GM19351 (cell line): ENCODE results near the gene ROR2.

Experiments
- ATAC-seq: cut with Tn5 transposase; IDR thresholded peaks from one replicate; pipeline ENCODE4 v1.9.1; 2021; ENCODE audit warnings: mild to moderate bottlenecking, moderate library complexity; ENCODE audit not compliant: unreplicated experiment

Gene ROR2

DNA sequence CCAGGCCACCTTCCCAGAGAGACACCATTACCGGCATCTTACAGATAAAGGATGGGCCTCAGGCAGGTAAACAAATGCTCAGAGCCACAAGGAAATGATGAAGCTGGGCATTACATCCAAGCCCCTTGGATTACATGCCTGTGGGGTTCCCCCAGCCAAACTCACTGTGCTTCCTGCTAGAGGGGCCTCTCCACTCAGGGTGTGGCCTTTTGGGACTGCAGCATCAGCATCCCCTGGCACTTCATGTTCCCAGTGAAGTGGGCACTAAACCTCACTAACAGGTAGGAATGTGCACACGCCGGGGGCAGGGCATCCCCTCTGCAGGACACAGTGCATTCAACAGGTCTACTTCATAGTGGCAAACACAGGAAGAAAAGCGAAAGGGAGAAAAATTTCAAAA is 125.9 kb downstream of the ROR2 start:
- ATAC-seq: no peak

DNA sequence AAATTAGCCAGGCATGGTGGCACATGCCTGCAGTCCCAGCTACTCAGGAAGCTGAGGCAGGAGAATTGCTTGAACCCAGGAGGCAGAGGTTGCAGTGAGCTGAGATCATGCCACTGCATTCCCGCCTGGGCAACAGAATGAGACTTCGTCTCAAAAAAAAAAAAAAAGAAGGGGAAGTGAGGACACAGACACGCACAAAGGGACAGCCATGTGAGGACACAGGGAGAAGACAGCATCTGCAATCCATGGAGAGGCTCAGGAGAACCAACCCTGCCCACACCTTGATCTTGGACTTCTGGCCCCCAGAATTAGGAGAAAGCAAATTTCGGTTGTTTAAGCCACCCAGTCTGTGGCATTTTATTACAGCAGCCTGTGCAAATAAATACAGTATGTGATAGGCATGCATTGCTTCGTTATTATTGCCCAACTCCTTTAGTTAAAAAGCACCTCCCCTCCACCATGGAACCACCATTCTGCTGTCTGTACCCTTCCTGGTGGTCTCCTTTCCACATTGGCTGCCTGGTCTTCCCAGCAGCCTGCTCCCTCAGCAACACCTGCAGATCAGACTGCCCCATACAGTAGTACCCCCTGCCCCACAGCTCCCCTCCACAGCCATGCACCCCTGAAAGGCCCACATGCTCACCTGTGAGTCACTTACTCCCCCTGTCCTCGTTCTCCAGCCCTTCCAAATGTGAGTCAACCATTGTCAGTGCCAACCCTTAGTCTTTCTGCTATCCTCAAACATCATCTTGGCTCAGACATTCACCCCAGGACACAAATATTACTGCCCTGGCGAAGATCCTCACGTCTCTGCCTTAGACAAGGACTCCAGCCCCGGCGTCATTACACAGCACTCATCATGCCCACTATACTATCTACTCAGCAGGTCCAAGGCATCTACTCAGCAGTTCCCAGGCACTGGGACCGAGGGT is 128.8 kb downstream of the ROR2 start:
- ATAC-seq: no peak

DNA sequence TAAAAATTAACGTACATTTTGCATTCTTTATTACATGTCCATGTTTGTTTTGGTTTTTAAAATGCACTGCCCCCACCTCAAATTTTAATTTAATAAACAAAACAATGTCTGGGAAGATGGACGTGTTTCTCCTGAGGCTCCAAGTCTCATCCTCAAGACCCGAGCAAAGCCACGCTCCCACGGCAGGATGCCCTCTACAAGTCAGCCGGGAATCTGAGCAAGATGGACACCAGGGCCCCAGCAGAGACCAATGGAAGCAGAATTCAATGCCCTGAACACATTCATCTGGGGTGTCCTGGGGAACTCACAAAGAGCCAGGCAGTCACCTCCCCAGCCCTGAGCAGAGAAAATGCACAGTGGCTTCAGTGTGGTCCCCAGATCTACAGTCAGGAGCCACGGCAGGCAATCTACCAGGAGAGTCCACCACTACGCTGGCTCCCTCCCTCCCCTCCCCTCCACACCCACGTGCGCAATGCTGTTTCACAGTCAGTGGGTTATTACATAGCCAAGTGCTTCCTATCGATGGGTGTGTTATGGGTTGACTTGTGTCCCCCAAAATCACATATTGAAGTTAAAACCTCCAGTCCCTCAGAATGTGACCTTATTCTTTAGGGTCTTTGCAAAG is 129.8 kb downstream of the ROR2 start:
- ATAC-seq: no peak

DNA sequence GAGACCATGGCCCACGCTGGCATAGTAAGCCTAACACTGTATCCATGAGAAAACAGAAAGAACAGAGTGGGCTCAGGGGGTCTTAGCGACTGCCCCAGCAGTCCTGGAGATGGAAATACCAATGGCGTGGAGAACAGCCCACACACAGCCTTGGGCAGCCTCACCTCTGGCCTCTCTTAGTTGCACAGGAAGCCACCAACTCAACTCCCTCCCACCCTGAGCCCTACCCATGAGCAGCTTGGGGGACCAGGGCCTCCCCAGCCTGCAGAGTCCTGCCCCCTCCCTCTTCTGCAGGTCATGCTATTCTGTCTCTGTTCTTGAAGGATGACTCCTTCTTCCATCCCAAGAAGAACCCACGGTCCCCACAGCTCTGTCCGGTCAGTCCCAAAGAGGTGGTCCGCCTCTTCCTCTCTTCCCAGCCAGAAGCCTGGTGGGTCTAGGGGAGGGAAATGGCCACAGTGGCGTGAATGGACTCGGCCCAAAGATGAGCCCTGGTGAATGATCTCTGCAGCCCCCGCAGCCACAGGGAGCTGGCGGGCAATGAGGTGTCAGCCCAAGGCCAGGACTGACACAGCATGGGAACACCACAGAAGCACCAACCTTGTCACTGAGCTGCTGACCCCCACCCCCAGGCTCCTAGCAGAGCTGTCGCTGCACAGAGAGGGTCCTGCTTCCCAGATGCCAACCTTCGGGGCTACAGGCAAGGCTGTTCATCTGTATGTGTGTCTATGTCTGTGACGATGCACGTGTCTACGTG is 131.2 kb downstream of the ROR2 start:
- ATAC-seq: no peak

DNA sequence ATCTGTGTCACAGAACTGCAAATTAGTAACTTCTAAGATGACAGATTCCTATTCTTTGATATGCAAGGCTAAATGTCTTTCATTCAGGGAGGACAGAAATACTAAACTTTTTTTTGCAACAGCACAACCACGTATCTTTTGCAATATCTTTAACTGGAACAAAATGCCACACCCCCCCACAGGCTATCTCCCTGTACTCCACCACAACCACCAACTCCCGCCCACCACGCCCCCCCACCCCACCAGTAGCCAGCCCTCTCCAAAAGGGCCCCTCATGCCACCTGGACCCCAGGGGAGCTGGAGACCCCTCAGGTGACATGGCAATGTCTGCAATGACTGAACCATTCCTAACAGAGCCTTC is 131.8 kb downstream of the ROR2 start:
- no peak for ATAC-seq

DNA sequence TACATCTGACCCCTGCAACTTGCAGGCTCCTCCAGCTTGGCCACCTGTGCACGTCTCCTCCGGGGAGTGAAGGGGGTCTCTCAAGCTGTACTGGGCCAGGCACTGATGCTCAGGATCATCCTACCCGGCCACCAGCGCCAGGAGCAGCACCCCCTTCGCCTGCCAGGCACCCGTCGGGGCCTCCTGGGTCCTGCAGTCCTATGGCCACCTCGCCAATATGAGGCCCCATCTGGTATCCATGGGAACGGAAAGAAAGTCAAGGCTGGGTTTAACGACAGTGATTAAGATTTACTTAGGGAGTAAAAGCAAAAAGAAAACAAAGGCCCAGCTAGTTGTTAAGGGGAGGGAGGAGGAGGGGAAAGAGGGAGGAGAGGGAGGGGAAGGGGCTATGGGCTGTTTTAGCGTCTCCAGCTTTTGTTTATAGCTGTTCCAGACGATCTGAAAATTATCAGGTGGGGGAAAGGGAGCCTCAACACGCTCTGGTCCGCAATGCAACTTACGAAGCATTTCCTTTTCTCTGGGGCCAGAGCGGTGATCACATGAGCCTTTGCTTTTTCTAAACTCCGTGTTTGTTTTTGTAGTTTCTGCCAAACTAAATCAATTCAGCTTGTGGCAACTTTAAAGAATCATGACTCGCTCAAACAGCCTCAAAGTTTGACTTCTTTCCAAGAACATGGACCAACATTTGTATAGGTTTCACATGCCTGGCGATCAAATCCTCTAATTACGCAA is 132.4 kb downstream of the ROR2 start:
- ATAC-seq: no peak

DNA sequence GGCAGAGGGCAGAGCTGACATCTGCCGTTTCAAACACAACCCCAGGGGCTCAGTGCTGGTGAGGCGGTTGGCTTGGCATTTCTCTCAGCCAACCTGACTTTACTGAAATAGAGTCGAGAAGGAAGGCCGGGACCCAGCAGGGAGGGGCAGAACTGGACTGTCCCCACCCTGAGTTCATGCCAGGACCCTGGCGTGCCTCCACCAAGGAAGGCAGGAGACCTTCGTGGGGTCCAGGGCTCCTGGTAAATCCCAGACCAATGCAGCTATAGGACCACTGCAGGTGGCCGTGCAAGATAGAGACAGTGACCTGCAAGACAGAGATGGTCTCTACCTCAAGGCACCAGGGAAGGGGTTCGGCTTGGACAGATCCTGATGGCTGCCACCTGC is 132.9 kb downstream of the ROR2 start:
- no peak for ATAC-seq

DNA sequence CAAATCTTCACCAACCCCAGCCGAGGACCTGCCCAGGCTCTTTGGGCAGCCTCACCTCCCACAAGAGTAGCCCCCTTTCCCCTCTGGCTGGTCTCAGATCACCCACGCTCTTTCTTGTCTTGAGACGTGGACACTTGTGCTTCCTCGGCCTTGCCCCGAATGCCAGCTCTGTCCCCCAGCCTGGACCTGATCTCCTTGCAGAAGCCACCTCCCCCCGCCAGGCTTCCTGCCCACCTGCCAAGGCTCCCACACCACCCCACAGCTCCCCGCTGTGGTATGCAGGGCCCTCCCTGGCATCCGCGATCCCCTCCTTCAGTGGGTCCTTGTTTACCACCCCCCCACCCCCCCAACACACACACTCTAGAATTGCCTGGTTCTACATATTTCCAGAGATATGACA is 133.7 kb downstream of the ROR2 start:
- no peak for ATAC-seq

DNA sequence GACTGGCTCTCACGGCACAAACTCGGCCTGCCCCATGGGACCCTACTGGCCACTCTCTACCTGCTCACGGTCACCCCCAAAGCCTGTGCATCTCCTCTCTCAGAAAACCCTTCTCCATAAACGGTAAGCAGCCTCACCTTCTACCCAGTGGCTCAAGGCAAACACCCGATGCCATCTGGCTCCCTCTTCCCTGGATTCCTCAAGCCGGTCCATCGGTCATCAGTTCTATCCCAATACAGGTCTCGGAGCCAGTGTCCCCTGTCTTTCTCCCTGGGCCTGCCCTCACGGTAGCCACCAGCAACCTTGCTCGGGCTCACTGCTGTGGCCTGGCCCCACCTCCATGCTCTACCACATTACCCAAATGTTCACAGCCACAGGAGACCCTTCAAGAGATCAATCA is 134.1 kb downstream of the ROR2 start:
- ATAC-seq: no peak

DNA sequence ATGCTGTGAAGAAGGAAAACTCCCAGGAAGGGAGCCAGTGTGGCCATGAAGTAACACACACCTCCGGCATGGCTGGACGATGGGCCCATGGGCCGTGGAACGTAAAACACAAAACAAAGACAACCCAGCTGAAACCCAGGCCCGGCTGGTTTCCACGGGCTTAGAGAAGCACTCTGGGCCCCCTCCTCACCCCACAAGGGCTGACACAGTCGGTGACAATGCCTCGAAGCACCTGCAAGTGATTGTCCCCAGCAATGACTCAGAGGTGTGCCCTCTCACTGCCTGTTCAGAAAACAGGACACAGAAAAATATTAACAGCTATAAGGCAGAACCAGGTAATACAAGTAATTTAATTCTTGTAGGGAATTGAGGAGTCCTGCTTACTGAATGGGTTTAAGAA is 135.3 kb downstream of the ROR2 start:
- ATAC-seq: no peak

DNA sequence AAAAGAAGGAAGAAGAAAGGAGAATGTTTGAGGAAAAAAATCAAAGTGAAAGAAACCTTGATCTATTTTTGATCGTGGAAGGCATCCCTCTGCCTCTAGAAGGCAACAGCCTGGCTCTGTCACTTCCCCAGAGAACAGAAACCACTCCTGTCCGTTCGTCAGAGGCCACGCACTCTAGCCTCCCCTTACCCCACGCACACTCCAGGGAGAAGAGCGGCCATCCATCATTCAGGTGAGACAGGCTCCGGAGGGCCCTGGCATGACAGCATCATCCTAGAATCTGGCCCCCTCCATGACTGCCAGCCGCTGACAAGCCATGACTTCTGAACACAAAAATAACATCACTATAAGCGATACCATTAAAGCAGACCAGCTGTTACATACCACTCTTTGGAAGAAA is 135.8 kb downstream of the ROR2 start:
- no peak for ATAC-seq

DNA sequence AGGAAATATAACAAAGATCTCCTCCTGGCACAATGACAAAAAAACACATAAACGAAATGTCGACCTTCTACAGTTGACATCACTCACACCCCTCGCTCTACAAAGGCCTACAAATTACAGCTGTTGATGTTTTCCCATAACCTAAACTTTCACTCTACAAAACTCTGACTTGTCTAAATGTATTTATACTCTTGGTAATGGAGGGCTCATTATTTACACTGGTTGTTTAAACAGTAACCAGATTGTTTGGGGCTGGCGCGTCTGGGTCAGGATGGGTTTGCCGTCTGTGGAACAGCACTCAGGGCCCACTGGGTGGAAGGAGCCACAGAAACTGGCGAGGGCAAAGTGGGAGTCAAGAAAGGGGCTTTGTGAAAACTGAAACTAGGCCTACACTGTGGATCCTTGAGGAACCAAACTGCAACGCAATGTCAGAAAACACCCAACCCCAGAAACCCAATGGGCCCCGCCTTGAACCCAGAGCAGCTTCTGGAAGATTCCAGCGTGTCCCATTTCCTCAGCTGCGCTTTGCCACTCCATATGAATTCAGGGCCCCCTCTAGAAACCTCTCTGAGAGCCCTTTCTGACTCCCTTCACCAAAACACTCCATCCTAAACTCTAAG is 136.7 kb downstream of the ROR2 start:
- ATAC-seq: no peak

DNA sequence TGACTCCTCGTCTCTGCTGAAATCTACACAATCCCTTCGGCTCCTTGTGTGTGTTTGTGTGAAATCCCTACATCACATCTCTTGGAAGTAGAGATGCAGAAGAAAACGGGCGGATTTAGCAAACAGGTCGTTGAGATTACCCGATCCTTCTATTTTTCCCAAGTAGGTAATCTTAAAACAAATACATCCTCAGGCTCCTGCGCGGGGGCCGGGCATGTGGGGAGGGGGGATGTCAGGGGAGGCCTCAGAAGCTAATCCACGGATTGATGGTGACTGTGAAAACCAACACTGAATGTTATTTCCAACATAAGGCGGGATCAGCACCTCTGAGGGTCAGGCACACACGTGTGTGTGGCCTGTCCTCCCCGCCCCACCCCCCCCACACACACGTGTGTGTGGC is 137.8 kb downstream of the ROR2 start:
- no peak for ATAC-seq

DNA sequence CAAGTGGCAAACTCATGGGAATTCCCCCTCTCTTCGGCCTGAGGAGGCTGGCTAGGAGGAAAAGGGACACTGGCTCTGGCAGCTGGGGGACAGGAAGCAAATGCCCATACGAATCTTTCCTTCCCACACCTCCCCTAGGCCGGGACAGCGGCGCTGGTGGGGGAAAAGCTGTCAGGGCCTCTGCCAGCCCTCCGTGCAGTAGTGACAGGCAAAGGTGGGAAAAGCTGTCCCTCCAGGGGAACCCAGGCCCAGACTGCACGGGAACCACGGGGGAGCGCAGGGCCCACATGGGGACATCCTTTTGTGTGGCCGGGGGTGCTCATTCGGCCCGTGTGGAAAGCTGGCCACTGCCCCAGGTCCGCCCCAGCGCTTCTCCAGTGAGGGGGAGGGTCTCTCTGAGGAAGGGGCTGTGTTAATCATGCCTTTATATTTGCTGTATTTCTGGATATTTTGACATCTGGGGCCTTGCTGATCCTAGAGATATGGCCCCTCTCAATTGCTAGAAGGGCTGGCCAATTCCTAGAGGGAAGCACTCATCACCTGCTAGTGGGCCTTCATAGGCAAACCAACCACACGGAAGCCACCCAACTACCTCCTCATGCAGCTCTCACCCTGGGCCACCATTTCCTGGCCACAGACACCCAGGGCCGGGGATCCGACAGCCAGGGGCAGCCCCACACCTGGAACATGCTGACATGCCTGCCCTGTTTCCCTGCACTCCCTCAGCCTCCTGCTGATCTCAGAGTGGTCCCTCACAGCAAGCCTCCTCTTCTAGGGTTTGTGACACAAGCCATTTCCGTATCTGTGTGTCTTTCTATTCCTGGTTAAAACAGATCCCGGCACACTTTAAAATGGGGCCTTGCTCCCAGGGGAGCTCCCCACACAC is 138.8 kb downstream of the ROR2 start:
- no peak for ATAC-seq

DNA sequence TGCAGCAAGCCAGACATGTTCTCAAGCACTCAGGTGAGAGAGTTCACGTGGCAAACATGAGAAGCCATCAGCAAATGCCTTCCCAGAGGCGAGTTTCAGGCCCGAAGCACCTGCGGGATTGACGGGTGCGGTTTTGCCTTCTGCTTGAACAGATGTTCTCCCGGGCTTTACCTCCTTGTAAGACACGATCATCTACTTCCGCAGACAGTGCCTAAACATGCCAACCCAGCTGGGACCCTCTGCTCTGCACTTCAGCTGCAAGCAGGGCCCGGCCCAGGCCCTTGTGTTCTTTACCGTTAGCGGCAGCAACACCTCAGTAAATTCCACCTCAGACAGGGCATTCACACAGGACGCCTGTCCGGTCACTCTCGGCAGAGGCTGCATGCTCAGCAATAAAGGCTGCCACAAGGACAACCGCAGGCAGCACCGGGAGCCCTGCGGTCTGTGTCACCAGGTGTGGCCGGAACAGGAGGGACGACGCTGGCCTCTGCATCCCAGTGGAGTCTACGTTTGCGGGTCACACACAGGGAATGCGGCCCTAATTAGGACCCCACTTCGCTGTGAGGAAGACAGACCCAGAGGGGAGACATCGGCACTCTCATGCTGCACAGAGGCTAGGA is 139.6 kb downstream of the ROR2 start:
- no peak for ATAC-seq

DNA sequence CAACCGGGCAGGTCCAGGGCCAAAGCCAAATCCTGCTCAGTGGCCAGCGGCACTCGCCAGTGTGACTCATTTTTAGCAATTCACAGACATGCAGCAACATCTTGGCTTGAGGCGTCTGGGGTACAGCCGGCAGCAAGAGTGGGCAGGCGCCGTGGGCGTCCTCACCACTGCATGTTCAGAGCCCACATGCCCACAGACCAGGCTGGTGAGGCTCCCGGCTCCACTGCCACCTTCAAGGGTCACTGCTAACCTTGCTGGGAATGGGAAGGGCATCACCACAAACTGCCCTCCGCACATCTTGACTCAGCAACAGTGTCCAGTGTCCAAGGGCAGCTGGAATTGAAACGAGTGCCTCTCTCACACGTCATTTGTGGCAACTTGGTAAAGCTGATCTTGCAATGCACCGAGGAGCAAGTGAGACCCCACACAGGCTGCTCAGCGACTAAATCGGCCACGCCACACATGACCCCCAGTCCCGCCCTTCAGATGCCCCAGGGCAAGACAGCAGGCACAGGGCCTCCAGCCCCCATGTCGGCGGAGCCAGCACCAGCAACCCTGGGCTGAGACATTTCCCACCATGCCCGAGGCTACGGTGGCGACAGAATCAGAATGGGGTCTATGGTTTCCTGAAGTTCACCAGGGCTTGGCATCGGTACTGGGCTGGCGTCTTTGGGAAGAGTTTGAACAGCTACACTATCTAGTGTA is 140.3 kb downstream of the ROR2 start:
- no peak for ATAC-seq

DNA sequence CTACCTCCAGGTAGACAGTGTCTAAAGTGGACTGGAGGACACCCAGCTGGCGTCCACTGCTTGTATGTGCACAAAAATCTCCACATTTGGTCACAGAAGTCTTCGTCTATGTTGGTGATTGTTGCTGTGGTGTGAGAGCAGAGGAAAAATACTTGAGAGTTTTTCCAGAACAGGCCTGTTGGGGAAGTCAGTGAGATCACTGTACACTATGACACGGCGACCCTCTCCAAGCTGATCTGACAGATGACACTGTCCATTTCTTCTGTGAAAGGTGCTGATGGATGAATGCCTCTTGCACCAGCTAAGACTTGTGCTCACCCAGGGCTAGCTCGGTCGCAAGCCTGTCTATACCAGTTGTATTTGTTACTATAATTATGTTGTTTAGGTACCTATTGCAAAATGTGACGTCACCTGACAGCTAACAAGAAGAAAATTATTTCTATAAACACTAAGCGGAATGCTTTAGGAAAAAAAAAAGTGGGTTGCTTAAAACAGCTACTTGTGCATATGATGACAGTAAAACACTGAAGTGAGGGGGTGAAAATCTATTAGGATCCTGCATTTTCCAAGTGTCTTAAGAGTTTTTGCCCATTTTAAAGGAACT is 142.3 kb downstream of the ROR2 start:
- no peak for ATAC-seq

DNA sequence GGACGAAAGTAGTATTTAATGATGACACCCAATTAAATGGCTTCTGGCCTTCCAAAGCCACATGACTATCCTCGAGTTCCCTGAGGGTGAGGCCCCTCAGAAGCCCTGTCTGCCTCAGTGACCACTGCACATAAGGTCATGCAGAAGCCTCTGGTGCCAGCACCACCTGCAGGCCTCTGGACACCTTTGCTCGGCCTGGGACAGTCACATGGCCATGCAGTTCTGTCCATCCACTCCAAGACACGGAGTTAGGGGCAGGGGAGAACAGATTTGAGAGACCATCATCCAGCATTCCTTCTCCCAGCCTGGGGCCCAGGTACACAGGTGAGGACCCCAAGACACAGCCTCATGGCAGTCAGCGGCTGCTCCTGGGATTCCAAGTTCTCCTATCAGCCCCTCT is 145.0 kb downstream of the ROR2 start:
- no peak for ATAC-seq
